ENCODE results near the gene CHCHD5. TPM values are rescaled to one million over a fixed set of nuclear protein-coding genes. Genes with fewer than 3 reads are reported as not detected.
"Not testable (repeated sequence)": the region's sequence is repeated elsewhere in the genome, so short reads cannot be mapped to it uniquely, and the experiment has no call there.

Gene CHCHD5
- total and polyA plus RNA-seq, 2 donors: 24.6 to 37.2 TPM

- WGBS: 97% methylated on average over 3 of the region's 3 CpGs
- no peaks in the 10 kb centered on the region for H3K4me1 ChIP-seq (ENCODE audit: control insufficient read depth in 2 of 2, insufficient read depth in 2 of 2, low read length in 2 of 2)
- H3K27me3 ChIP-seq (ENCODE audit: control insufficient read depth in 2 of 2, insufficient read depth in 1 of 2, low read length in 1 of 2): no peaks in the 10 kb centered on the region
- no peak for DNase-seq (ENCODE audit: low read depth in 6 of 9, low spot score in 9 of 9)
- H3K27ac ChIP-seq (ENCODE audit: low read depth in 1 of 2, low read length in 1 of 2): no peak overlapping the region
- H3K9me3 ChIP-seq (ENCODE audit: control insufficient read depth in 2 of 2, insufficient read depth in 1 of 2, low read length in 1 of 2): no peaks in the 10 kb centered on the region
- H3K36me3 ChIP-seq (ENCODE audit: control insufficient read depth in 2 of 2, insufficient read depth in 2 of 2, low read length in 1 of 2): no peaks in the 10 kb centered on the region
- no peak overlapping the region for H3K4me3 ChIP-seq (ENCODE audit: low read length in 2 of 2)
Measured at GRCh38 chr2:112600634-112601033, 16.2 kb downstream of the CHCHD5 start.

- WGBS: 98% methylated on average over 3 of the region's 3 CpGs
- Histone ChIP-seq H3K27me3 (ENCODE audit: control insufficient read depth in 2 of 2, insufficient read depth in 1 of 2, low read length in 1 of 2) (no peaks in the 10 kb centered on the region), H3K4me3 (ENCODE audit: low read length in 2 of 2) (no peak overlapping the region), H3K4me1 (ENCODE audit: control insufficient read depth in 2 of 2, insufficient read depth in 2 of 2, low read length in 2 of 2) (no peaks in the 10 kb centered on the region), H3K36me3 (ENCODE audit: control insufficient read depth in 2 of 2, insufficient read depth in 2 of 2, low read length in 1 of 2) (no peaks in the 10 kb centered on the region), H3K9me3 (ENCODE audit: control insufficient read depth in 2 of 2, insufficient read depth in 1 of 2, low read length in 1 of 2) (no peaks in the 10 kb centered on the region), H3K27ac (ENCODE audit: low read depth in 1 of 2, low read length in 1 of 2) (no peak overlapping the region)
- no peak for DNase-seq (ENCODE audit: low read depth in 6 of 9, low spot score in 9 of 9)
Measured at GRCh38 chr2:112601754-112602153, 17.3 kb downstream of the CHCHD5 start.

- DNase-seq (ENCODE audit: low read depth in 6 of 9, low spot score in 9 of 9): no peak
- H3K4me3 ChIP-seq (ENCODE audit: low read length in 2 of 2): no peak overlapping the region
- no peaks in the 10 kb centered on the region for H3K4me1 ChIP-seq (ENCODE audit: control insufficient read depth in 2 of 2, insufficient read depth in 2 of 2, low read length in 2 of 2)
- H3K27ac ChIP-seq (ENCODE audit: low read depth in 1 of 2, low read length in 1 of 2): no peak overlapping the region
- H3K36me3 ChIP-seq (ENCODE audit: control insufficient read depth in 2 of 2, insufficient read depth in 2 of 2, low read length in 1 of 2): no peaks in the 10 kb centered on the region
- no peaks in the 10 kb centered on the region for H3K9me3 ChIP-seq (ENCODE audit: control insufficient read depth in 2 of 2, insufficient read depth in 1 of 2, low read length in 1 of 2)
- 98% methylated on average over 3 of the region's 3 CpGs for WGBS
- no peaks in the 10 kb centered on the region for H3K27me3 ChIP-seq (ENCODE audit: control insufficient read depth in 2 of 2, insufficient read depth in 1 of 2, low read length in 1 of 2)
Measured at GRCh38 chr2:112602917-112603316, 18.5 kb downstream of the CHCHD5 start.

- Histone ChIP-seq H3K9me3 (ENCODE audit: control insufficient read depth in 2 of 2, insufficient read depth in 1 of 2, low read length in 1 of 2) (no peaks in the 10 kb centered on the region), H3K27ac (ENCODE audit: low read depth in 1 of 2, low read length in 1 of 2) (no peak overlapping the region), H3K4me3 (ENCODE audit: low read length in 2 of 2) (no peak overlapping the region), H3K36me3 (ENCODE audit: control insufficient read depth in 2 of 2, insufficient read depth in 2 of 2, low read length in 1 of 2) (no peaks in the 10 kb centered on the region), H3K27me3 (ENCODE audit: control insufficient read depth in 2 of 2, insufficient read depth in 1 of 2, low read length in 1 of 2) (no peaks in the 10 kb centered on the region), H3K4me1 (ENCODE audit: control insufficient read depth in 2 of 2, insufficient read depth in 2 of 2, low read length in 2 of 2) (no peaks in the 10 kb centered on the region)
- 94% methylated on average over 2 of the region's 2 CpGs for whole genome bisulfite sequencing
- DNase-seq (ENCODE audit: low read depth in 6 of 9, low spot score in 9 of 9): no peak
Measured at GRCh38 chr2:112603731-112604130, 19.3 kb downstream of the CHCHD5 start.

GRCh38 chr2:112604952-112605351 is 20.5 kb downstream of the CHCHD5 start:
- Histone ChIP-seq H3K4me1 (ENCODE audit: control insufficient read depth in 2 of 2, insufficient read depth in 2 of 2, low read length in 2 of 2) (no peaks in the 10 kb centered on the region), H3K36me3 (ENCODE audit: control insufficient read depth in 2 of 2, insufficient read depth in 2 of 2, low read length in 1 of 2) (no peaks in the 10 kb centered on the region), H3K27ac (ENCODE audit: low read depth in 1 of 2, low read length in 1 of 2) (no peak overlapping the region), H3K27me3 (ENCODE audit: control insufficient read depth in 2 of 2, insufficient read depth in 1 of 2, low read length in 1 of 2) (no peaks in the 10 kb centered on the region), H3K4me3 (ENCODE audit: low read length in 2 of 2) (no peak overlapping the region), H3K9me3 (ENCODE audit: control insufficient read depth in 2 of 2, insufficient read depth in 1 of 2, low read length in 1 of 2) (no peaks in the 10 kb centered on the region)
- WGBS: 95% methylated on average over 4 of the region's 4 CpGs
- no peak for DNase-seq (ENCODE audit: low read depth in 6 of 9, low spot score in 9 of 9)

- no peaks in the 10 kb centered on the region for H3K4me1 ChIP-seq (ENCODE audit: control insufficient read depth in 2 of 2, insufficient read depth in 2 of 2, low read length in 2 of 2)
Measured at GRCh38 chr2:112605926-112606325, 21.5 kb downstream of the CHCHD5 start.

GRCh38 chr2:112606547-112606946 is 22.1 kb downstream of the CHCHD5 start:
- no peak for DNase-seq (ENCODE audit: low read depth in 6 of 9, low spot score in 9 of 9)

More at GRCh38 chr2:112605926-112606325, 21.5 kb downstream of the CHCHD5 start:
- no peak overlapping the region for H3K4me3 ChIP-seq (ENCODE audit: low read length in 2 of 2)
- no peaks in the 10 kb centered on the region for H3K36me3 ChIP-seq (ENCODE audit: control insufficient read depth in 2 of 2, insufficient read depth in 2 of 2, low read length in 1 of 2)
- no peak for DNase-seq (ENCODE audit: low read depth in 6 of 9, low spot score in 9 of 9)
- 96% methylated on average over 5 of the region's 5 CpGs for WGBS
- no peaks in the 10 kb centered on the region for H3K9me3 ChIP-seq (ENCODE audit: control insufficient read depth in 2 of 2, insufficient read depth in 1 of 2, low read length in 1 of 2)
- H3K27ac ChIP-seq (ENCODE audit: low read depth in 1 of 2, low read length in 1 of 2): no peak overlapping the region
- H3K27me3 ChIP-seq (ENCODE audit: control insufficient read depth in 2 of 2, insufficient read depth in 1 of 2, low read length in 1 of 2): no peaks in the 10 kb centered on the region

GRCh38 chr2:112607680-112608438 is 23.4 kb downstream of the CHCHD5 start:
- Histone ChIP-seq H3K9me3 (ENCODE audit: control insufficient read depth in 2 of 2, insufficient read depth in 1 of 2, low read length in 1 of 2) (no peaks in the 10 kb centered on the region), H3K36me3 (ENCODE audit: control insufficient read depth in 2 of 2, insufficient read depth in 2 of 2, low read length in 1 of 2) (no peaks in the 10 kb centered on the region), H3K4me3 (ENCODE audit: low read length in 2 of 2) (no peak overlapping the region), H3K27me3 (ENCODE audit: control insufficient read depth in 2 of 2, insufficient read depth in 1 of 2, low read length in 1 of 2) (no peaks in the 10 kb centered on the region), H3K27ac (ENCODE audit: low read depth in 1 of 2, low read length in 1 of 2) (no peak overlapping the region), H3K4me1 (ENCODE audit: control insufficient read depth in 2 of 2, insufficient read depth in 2 of 2, low read length in 2 of 2) (no peaks in the 10 kb centered on the region)
- WGBS: 90% methylated on average over 8 of the region's 8 CpGs
- DNase-seq (ENCODE audit: low read depth in 6 of 9, low spot score in 9 of 9): no peak

More at GRCh38 chr2:112606547-112606946, 22.1 kb downstream of the CHCHD5 start:
- no peaks in the 10 kb centered on the region for H3K36me3 ChIP-seq (ENCODE audit: control insufficient read depth in 2 of 2, insufficient read depth in 2 of 2, low read length in 1 of 2)
- no peaks in the 10 kb centered on the region for H3K9me3 ChIP-seq (ENCODE audit: control insufficient read depth in 2 of 2, insufficient read depth in 1 of 2, low read length in 1 of 2)
- WGBS: 94% methylated on average over 4 of the region's 4 CpGs
- no peak overlapping the region for H3K27ac ChIP-seq (ENCODE audit: low read depth in 1 of 2, low read length in 1 of 2)
- H3K27me3 ChIP-seq (ENCODE audit: control insufficient read depth in 2 of 2, insufficient read depth in 1 of 2, low read length in 1 of 2): no peaks in the 10 kb centered on the region
- H3K4me3 ChIP-seq (ENCODE audit: low read length in 2 of 2): no peak overlapping the region
- no peaks in the 10 kb centered on the region for H3K4me1 ChIP-seq (ENCODE audit: control insufficient read depth in 2 of 2, insufficient read depth in 2 of 2, low read length in 2 of 2)

GRCh38 chr2:112609320-112609719 is 24.9 kb downstream of the CHCHD5 start:
- not testable (repeated sequence) for H3K27ac ChIP-seq (ENCODE audit: low read depth in 1 of 2, low read length in 1 of 2); H3K36me3 ChIP-seq (ENCODE audit: control insufficient read depth in 2 of 2, insufficient read depth in 2 of 2, low read length in 1 of 2); H3K4me3 ChIP-seq (ENCODE audit: low read length in 2 of 2); H3K4me1 ChIP-seq (ENCODE audit: control insufficient read depth in 2 of 2, insufficient read depth in 2 of 2, low read length in 2 of 2); H3K9me3 ChIP-seq (ENCODE audit: control insufficient read depth in 2 of 2, insufficient read depth in 1 of 2, low read length in 1 of 2); H3K27me3 ChIP-seq (ENCODE audit: control insufficient read depth in 2 of 2, insufficient read depth in 1 of 2, low read length in 1 of 2); DNase-seq (ENCODE audit: low read depth in 6 of 9, low spot score in 9 of 9)
- 97% methylated on average over 4 of the region's 4 CpGs for WGBS
